Muscle layer of duodenum (tissue), 2 donors: ENCODE data around the gene PPM1H.
"Not testable (repeated sequence)": the region's sequence is repeated elsewhere in the genome, so short reads cannot be mapped to it uniquely, and the experiment has no call there.

Experiments used
- H3K27ac ChIP-seq: one replicate; pipeline ENCODE4 v1.7.0; 2013; ENCODE audit warnings: mild to moderate bottlenecking, low read length
- H3K27me3 ChIP-seq: one replicate; pipeline ENCODE4 v1.7.0; 2013; ENCODE audit warnings: low read depth, mild to moderate bottlenecking, control low read depth, low read length
- H3K36me3 ChIP-seq, 2 donors: one replicate each; pipeline ENCODE4 v1.7.0; 2013; ENCODE audit warnings: low read length in 2 of 2, control low read depth in 1 of 2, mild to moderate bottlenecking in 1 of 2; ENCODE audit not compliant: insufficient read depth in 2 of 2, control insufficient read depth in 1 of 2
- H3K4me1 ChIP-seq, 2 donors: one replicate each; pipeline ENCODE4 v1.7.0; 2013; ENCODE audit warnings: low read length in 2 of 2, mild to moderate bottlenecking in 2 of 2, control low read depth in 1 of 2, moderate library complexity in 1 of 2; ENCODE audit not compliant: insufficient read depth in 2 of 2, control insufficient read depth in 1 of 2
- H3K4me3 ChIP-seq, 2 donors: one replicate each; pipeline ENCODE4 v1.7.0; 2013; ENCODE audit warnings: low read length in 2 of 2, low read depth in 1 of 2, mild to moderate bottlenecking in 1 of 2
- H3K9me3 ChIP-seq, 2 donors: one replicate each; pipeline ENCODE4 v1.7.0; 2013; ENCODE audit warnings: low read length in 2 of 2, control low read depth in 1 of 2, mild to moderate bottlenecking in 1 of 2; ENCODE audit not compliant: control insufficient read depth in 1 of 2
- donor health status: healthy.

The PPM1H gene

DNA sequence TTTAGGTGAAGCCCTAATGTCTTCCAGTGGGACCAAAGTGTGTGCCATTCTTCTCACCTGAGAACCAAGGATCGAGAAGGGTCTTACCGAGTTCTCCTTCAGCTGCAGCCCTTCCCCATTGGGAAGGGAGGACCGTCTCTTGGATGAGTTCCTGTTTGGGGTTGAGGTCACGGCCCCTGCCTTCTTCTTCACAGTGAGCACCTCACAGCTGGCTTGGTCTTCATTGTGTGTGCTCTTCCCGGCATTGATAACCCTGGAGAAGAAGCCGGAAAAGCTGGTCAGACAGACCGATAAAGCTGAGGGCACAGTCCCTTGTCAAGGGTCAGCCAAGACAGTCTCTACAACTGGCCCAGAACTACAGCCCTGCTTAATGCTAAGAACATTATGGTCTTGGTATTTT, 102.9 kb downstream of the PPM1H start:
- Histone ChIP-seq H3K36me3 (no peaks in the 10 kb centered on the region), H3K27ac (no peak overlapping the region), H3K4me1 (no peaks in the 10 kb centered on the region), H3K9me3 (no peaks in the 10 kb centered on the region), H3K4me3 (no peak overlapping the region), H3K27me3 (no peaks in the 10 kb centered on the region)

DNA sequence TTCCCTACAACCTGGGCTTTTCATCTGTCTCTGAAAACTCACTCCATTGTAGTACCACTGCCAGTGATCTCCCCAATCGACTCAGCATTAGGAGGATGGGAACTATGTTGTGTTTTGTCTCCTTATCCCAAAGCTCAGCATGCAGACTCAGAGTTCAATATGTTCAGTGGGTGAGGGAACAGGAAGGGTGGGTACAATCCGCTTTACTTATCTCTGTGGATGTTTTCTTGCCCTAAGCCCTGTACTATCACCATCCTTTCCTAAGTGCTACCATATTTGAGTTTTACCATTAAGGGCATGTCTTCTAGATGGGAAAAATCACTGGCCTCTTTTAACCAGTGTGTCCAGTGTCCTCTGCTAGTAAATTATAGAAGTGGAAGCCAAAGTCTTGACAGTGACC, 107.1 kb downstream of the PPM1H start:
- Histone ChIP-seq H3K27me3 (no peaks in the 10 kb centered on the region), H3K4me1 (no peaks in the 10 kb centered on the region), H3K36me3 (no peaks in the 10 kb centered on the region), H3K27ac (no peak overlapping the region), H3K4me3 (no peak overlapping the region), H3K9me3 (no peaks in the 10 kb centered on the region)

DNA sequence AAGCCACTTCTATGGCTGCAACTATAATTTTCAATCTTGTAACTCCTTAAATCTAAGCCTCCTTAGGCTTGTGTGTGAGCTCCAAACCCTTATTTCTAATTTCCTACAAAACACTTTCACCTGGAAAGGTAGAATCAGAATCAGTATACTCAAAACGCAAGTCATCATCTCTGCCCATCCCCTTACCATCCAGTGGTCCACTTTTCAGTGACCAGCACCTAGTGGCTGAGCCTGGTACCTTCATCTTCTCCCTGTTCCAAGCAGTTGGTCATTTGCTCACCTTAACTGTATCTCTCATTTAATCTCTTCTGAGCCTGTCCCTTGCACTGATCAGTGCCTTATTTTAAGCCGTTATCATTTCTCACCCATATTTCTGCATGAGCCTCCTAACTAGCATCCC, 107.9 kb downstream of the PPM1H start:
- Histone ChIP-seq H3K27me3 (no peaks in the 10 kb centered on the region), H3K9me3 (no peaks in the 10 kb centered on the region), H3K27ac (no peak overlapping the region), H3K4me1 (no peaks in the 10 kb centered on the region), H3K36me3 (no peaks in the 10 kb centered on the region), H3K4me3 (no peak overlapping the region)

DNA sequence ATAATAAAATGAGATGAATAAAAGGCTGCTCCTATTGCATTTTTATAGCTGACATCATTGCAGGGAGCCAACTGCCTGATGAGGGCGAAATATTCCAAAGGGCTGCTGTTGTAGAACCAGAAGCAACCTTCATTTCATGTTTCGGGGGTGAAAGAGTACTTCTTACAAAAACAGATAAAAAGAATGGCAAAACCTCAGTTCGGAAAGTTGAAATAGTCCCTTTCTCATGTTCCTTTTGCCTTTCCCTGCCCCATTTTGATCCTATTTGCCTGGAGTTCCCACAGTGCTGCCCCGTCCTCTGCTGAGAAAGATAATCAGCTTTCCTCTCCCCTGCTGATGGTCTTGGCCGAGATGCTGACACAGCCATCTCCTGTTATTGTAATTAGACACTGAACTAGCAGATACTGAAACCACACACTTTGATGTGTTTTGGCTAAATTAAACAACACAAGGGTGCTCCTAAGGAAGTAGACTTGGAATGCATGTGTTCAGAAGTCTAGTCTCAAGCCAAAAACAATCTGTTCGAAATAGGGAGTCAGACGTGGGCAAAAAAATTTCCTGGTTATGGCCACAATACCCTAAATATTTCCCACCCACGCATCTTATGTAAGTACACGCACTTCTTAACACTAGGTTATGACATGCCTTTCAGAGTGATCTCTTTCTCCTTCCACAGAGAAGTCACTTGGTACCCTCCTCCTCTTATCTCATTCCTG, 117.2 kb downstream of the PPM1H start:
- Histone ChIP-seq H3K27ac (no peak overlapping the region), H3K4me1 (peaks cover 0 to 7% of the 10 kb centered on the region in 2 donors), H3K4me3 (peak overlapping the region in 1 of 2 donors; percentile 28), H3K27me3 (no peaks in the 10 kb centered on the region), H3K9me3 (no peaks in the 10 kb centered on the region), H3K36me3 (no peaks in the 10 kb centered on the region)

DNA sequence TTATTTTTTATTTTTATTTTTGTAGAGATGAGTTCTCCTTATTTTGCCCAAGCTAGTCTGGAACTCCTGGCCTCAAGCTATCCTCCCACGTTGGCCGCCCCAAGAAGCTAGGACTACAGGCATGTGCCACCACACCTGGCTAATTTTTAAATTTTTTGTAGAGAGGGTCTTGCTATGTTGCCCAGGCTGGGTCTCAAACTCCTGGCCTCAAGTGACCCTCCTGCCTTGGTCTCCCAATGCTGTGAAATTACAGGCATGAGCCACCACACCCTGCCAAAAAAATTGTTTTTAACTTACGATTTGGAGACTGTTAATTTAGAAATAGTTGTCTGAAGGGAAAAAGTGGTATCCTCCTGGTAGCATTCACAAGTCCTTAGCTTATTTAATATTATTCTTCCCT, 120.7 kb downstream of the PPM1H start:
- Histone ChIP-seq H3K27ac (no peak overlapping the region), H3K9me3 (no peaks in the 10 kb centered on the region), H3K36me3 (no peaks in the 10 kb centered on the region), H3K4me3 (no peak overlapping the region), H3K27me3 (no peaks in the 10 kb centered on the region), H3K4me1 (peaks cover 0 to 7% of the 10 kb centered on the region in 2 donors)

DNA sequence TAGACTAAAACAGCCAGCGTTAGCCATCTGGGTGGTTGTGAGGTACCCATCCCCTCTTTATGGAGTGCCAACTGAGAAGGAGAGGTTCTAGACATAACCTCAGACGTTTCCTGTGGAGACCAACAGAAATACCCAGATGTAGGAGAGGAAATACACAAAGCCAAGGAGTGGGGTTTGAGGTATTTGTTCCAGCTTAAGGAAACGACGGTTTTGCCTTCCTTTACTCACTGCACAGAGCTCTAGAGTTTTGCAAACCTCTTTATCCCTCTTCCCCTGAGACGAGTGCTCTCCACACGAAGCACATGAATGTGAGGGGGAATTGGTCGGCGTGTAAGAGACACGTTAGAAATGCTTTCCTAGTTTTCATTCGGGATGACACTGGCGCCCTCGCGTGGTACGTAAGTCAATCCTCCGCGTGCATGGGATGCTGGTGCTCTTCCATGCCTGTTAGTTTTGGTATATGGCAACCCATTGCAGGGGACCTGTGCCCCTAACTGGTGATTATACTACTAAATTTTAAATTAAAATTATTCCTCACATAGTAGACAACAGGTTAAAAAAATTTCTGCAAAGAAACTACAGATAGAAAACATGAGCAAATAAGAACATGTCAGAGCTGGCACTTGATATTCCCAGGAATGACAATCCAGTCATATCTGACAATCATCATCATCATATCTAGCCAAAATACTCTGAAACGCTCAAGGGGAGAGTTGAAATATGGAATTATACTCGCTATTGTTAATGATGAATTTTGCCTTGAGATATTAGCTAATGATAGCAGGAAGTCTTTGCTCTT, 121.7 kb downstream of the PPM1H start:
- Histone ChIP-seq H3K27ac (no peak overlapping the region), H3K4me3 (peak overlapping the region in 1 of 2 donors; percentile 32), H3K9me3 (no peaks in the 10 kb centered on the region), H3K36me3 (no peaks in the 10 kb centered on the region), H3K27me3 (no peaks in the 10 kb centered on the region), H3K4me1 (peaks cover 0 to 7% of the 10 kb centered on the region in 2 donors)

DNA sequence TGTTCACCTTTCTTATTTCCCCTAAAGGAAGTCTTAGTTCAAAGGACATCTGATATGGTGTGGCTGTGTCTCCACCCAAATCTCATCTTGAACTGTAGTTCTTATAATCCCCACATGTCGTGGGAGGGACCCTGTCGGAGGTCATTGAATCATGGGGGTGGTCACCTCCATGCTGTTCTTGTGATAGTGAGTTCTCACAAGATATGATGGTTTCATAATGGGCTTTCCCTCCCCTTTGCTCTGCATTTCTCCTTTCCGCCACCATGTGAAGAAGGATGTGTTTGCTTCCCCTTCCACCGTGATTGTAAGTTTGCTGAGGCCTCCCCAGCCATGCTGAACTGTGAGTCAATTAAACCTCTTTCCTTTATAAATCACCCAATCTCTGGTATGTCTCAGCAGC, 123.5 kb downstream of the PPM1H start:
- not testable (repeated sequence) for H3K9me3 ChIP-seq, H3K4me1 ChIP-seq, H3K4me3 ChIP-seq, H3K36me3 ChIP-seq, H3K27ac ChIP-seq, H3K27me3 ChIP-seq

DNA sequence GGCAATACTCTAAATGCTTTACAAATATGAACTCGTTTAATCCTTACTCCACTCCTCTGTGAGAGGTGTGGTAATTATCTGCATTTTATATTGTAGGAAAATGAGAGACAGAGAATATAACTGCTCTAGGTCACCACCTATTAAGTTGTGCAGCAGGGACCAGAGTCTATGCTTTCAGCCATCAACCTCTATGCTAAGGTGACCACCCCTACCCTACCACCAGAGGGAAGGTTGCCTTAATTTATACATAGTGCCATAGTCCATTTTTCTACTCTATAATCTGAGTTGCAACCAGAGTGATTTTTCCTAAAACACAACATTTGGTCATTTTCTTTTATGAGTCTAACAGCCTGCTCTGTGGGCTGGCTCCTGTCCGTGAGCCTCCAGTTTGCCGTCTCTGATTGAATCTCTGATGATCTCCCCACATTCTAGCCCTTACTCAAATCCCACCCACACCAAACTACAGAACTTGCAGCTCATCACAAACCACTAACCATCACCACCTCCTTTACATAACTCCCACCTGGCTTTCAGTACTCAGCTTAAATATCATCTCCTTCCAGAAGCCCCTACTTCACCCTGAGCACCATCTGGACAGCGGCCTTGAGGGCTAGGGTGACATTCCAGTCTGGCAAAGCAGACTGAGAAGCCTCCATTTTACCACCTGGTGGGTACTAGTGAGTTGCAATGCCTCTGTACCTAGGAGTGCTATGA, 126.6 kb downstream of the PPM1H start:
- Histone ChIP-seq H3K27ac (no peak overlapping the region), H3K36me3 (no peaks in the 10 kb centered on the region), H3K9me3 (no peaks in the 10 kb centered on the region), H3K4me1 (peaks cover 0 to 5% of the 10 kb centered on the region in 2 donors), H3K27me3 (no peaks in the 10 kb centered on the region), H3K4me3 (no peak overlapping the region)

DNA sequence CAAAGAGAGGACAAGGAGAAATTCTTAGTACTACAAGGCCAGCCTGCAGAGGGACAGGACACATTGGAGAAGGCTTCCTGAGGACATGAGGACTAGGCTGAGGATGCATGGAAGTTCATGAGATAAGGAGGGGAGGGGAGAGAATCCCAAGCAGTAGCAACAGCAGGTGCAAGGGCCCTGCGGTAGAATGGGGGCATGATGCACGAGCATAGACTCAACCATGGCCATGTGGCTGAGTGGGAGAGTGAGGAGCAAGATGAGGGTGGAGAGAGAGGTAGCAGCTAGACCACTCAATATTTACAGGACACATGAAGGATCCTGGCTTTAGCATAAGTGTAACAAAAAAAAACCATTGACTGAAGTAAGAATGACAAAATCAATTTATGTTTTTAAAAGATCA, 128.1 kb downstream of the PPM1H start:
- Histone ChIP-seq H3K27me3 (no peaks in the 10 kb centered on the region), H3K9me3 (no peaks in the 10 kb centered on the region), H3K27ac (no peak overlapping the region), H3K4me3 (no peak overlapping the region), H3K4me1 (no peaks in the 10 kb centered on the region), H3K36me3 (no peaks in the 10 kb centered on the region)

DNA sequence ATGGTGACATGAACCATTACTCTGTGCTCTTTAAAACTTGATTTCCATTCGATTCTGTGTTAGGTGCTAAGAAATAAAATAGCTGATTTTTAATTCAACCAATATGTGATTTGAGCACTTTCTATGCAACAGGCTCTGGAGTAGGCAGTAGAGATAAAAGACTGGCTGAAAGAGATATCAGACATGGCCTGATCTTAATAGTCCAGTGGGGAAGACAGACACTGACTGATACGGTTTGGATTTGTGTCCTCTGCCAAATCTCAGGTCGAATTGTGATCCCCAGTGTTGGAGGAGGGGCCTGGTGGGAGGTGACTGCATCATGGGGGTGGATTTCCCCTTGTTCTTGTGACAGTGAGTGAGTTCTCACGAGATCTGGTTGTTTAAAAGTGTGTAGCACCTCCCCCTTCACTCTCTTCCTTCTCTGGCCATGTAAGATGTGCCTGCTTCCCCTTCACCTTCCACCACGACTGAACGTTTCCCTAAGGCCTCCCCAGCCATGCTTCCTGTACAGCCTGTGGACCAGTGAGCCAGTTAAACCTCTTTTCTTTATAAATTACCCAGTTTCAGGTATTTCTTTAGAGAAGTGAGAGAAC, 128.6 kb downstream of the PPM1H start:
- H3K27me3 ChIP-seq: no peaks in the 10 kb centered on the region
- H3K4me3 ChIP-seq: no peak overlapping the region
- H3K36me3 ChIP-seq: no peaks in the 10 kb centered on the region
- no peak overlapping the region for H3K27ac ChIP-seq
- no peaks in the 10 kb centered on the region for H3K9me3 ChIP-seq
- no peaks in the 10 kb centered on the region for H3K4me1 ChIP-seq

DNA sequence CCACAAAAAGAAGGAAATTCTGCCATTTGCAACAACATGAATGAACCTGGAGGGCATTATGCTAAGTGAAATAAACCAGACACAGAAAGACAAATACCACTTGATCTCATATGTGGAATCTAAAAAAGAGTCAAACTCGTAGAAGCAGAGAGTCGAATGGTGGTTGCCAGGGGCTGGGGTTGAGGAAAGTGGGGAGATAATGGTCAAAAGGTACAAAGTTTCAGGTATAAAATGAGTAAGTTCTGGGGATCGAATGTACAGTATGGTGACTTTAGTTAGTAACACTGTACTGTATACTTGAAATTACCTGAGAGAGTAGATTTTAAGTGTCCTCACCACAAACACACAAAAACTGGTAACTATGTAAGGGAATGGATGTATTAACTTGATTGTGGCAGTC, 129.4 kb downstream of the PPM1H start:
- H3K9me3 ChIP-seq: no peaks in the 10 kb centered on the region
- no peak overlapping the region for H3K27ac ChIP-seq
- no peaks in the 10 kb centered on the region for H3K4me1 ChIP-seq
- H3K36me3 ChIP-seq: no peaks in the 10 kb centered on the region
- H3K27me3 ChIP-seq: no peaks in the 10 kb centered on the region
- H3K4me3 ChIP-seq: no peak overlapping the region
